OCI-LY7 (cell line): Measurements from ENCODE around the gene COL28A1. TPM values are rescaled to one million over a fixed set of nuclear protein-coding genes. Genes with fewer than 3 reads are reported as not detected.

Experiments
- BruUV-seq: library from RNA; stranded (reverse); fragments of 400-500 nt; replicated peaks from 2 replicates; lab custom pipeline; 2021; lab: Mats Ljungman, UMichigan
- CTCF ChIA-PET: fragments of 300-600 bp; sonication (Branson Sonifier 250); formaldehyde crosslinking; loops from one replicate; lab custom pipeline; 2022; ENCODE audit warnings: antibody characterized with exemption; ENCODE audit not compliant: unreplicated experiment; lab: Charles Lee
- POLR2A ChIA-PET: fragments of 300-600 bp; sonication (Branson Sonifier 250); formaldehyde crosslinking; loops from one replicate; lab custom pipeline; 2022; ENCODE audit warnings: antibody characterized with exemption; lab: Charles Lee
- DNase-seq: peaks from one replicate; pipeline ENCODE4 v3.0.0-alpha.2; 2015; ENCODE audit warnings: low spot score
- H2AFZ ChIP-seq: fragments of 200-600 bp; sonication (generic), shearing (Covaris generic); 2 replicates; pipeline ENCODE4 v1.6.1; 2014; ENCODE audit warnings: mild to moderate bottlenecking, antibody characterized with exemption, low read length, moderate library complexity
- H3K27ac ChIP-seq: fragments of 200-600 bp; sonication (generic); 2 replicates; pipeline ENCODE4 v1.5.1; 2014; ENCODE audit warnings: mixed run types, low read depth, mild to moderate bottlenecking, moderate library complexity, low read length, inconsistent platforms; ENCODE audit not compliant: poor library complexity, severe bottlenecking
- H3K36me3 ChIP-seq: fragments of 200-600 bp; sonication (generic); 2 replicates; pipeline ENCODE4 v1.6.1; 2014; ENCODE audit warnings: mild to moderate bottlenecking, antibody characterized with exemption, low read length, moderate library complexity, mixed read lengths; ENCODE audit not compliant: insufficient read depth
- H3K4me1 ChIP-seq: fragments of 200-600 bp; sonication (generic); 2 replicates; pipeline ENCODE4 v1.5.1; 2014; ENCODE audit warnings: mild to moderate bottlenecking, low read length; ENCODE audit not compliant: insufficient read depth, poor library complexity, severe bottlenecking
- H3K4me2 ChIP-seq: fragments of 200-600 bp; sonication (generic); 2 replicates; pipeline ENCODE4 v1.6.1; 2014; ENCODE audit warnings: mild to moderate bottlenecking, low read length
- H3K4me3 ChIP-seq: fragments of 200-600 bp; sonication (generic); 2 replicates; pipeline ENCODE4 v1.5.1; 2014; ENCODE audit warnings: mild to moderate bottlenecking, low read depth, low read length; ENCODE audit not compliant: poor library complexity, severe bottlenecking
- H3K79me2 ChIP-seq: fragments of 200-600 bp; sonication (generic); 2 replicates; pipeline ENCODE4 v1.6.1; 2016; ENCODE audit warnings: low read depth, mild to moderate bottlenecking, low read length, moderate library complexity, mixed read lengths; ENCODE audit not compliant: insufficient read depth
- H3K9me2 ChIP-seq: fragments of 200-600 bp; sonication (generic); 2 replicates; pipeline ENCODE4 v1.6.1; 2016; ENCODE audit warnings: mild to moderate bottlenecking, low read length, mixed read lengths; ENCODE audit not compliant: insufficient read depth
- H3K9me3 ChIP-seq: fragments of 200-600 bp; sonication (generic); 2 replicates; pipeline ENCODE4 v1.6.1; 2014; ENCODE audit warnings: mild to moderate bottlenecking, mixed run types, low read length, mixed read lengths
- H4K20me1 ChIP-seq: fragments of 200-600 bp; sonication (generic); 2 replicates; pipeline ENCODE4 v1.6.1; 2014; ENCODE audit warnings: mild to moderate bottlenecking, antibody characterized with exemption, low read length, moderate library complexity, mixed read lengths; ENCODE audit not compliant: insufficient read depth
- CTCF ChIP-seq: fragments of 200-600 bp; sonication (generic); conservative IDR thresholded peaks from 2 replicates; pipeline ENCODE4 v1.5.1; 2014; ENCODE audit warnings: mild to moderate bottlenecking, antibody characterized with exemption, low read length, moderate library complexity, mixed read lengths
- EZH2phosphoT487 ChIP-seq: fragments of 200-600 bp; sonication (generic); IDR thresholded peaks from 2 replicates; pipeline ENCODE4 v1.6.1; 2018; ENCODE audit warnings: low read depth, borderline replicate concordance, mild to moderate bottlenecking, mixed run types, antibody characterized with exemption, low read length, moderate library complexity, mixed read lengths
- intact Hi-C: fragments of 100-400 bp; cut with micrococcal nuclease; formaldehyde crosslinking; loops from one replicate; pipeline ENCODE4 v1.10.0; 2022; ENCODE audit not compliant: unreplicated experiment
- total RNA-seq, 2 experiments: library from RNA; depleted of rRNA in 1 of 2; stranded (reverse); fragments of >200 nt in 1 of 2; shearing (Covaris generic) in 1 of 2; gene quantifications; 2 replicates each; pipeline ENCODE4 v1.2.3, GENCODE V29; 2014 to 2022

Gene COL28A1
- total RNA-seq, 2 experiments from 2014 or later: not detected

- ChIA-PET POLR2A (interaction anchor here (1.9 kb wide), 1 partner anchor 53 kb away, joined by 3 read pairs; no protein-coding TSS in a partner anchor), CTCF (no interaction called here)
- no peak for DNase-seq
- Histone ChIP-seq H4K20me1 (no peaks in the 10 kb centered on the region), H3K4me1 (no peaks in the 10 kb centered on the region), H3K79me2 (no peaks in the 10 kb centered on the region), H2AFZ (no peak overlapping the region), H3K4me2 (no peak overlapping the region), H3K36me3 (no peaks in the 10 kb centered on the region), H3K9me3 (no peaks in the 10 kb centered on the region), H3K9me2 (no peaks in the 10 kb centered on the region), H3K4me3 (no peak overlapping the region), H3K27ac (no peak overlapping the region)
- TF ChIP-seq CTCF (no peak), EZH2phosphoT487 (no peak)
- intact Hi-C loops: no loop called here
- BruUV-seq: no TSS peak
Measured at GRCh38 chr7:7489546-7489945, 46.1 kb downstream of the COL28A1 start.

GRCh38 chr7:7486362-7486761, 49.3 kb downstream of the COL28A1 start:
- ChIA-PET POLR2A (interaction anchor here (0.5 to 0.6 kb wide), 2 partner anchors 13 to 1669 kb away, joined by 3 read pairs; no protein-coding TSS in a partner anchor), CTCF (no interaction called here)
- Histone ChIP-seq H3K36me3 (no peaks in the 10 kb centered on the region), H3K79me2 (no peaks in the 10 kb centered on the region), H3K4me2 (no peak overlapping the region), H4K20me1 (no peaks in the 10 kb centered on the region), H3K27ac (no peak overlapping the region), H3K9me2 (no peaks in the 10 kb centered on the region), H3K9me3 (no peaks in the 10 kb centered on the region), H2AFZ (no peak overlapping the region), H3K4me1 (no peaks in the 10 kb centered on the region), H3K4me3 (no peak overlapping the region)
- no peak for TF ChIP-seq EZH2phosphoT487
- TF ChIP-seq CTCF: no peak
- DNase-seq: no peak
- no TSS peak for BruUV-seq
- intact Hi-C loops: no loop called here

- Histone ChIP-seq H3K27ac (no peak overlapping the region), H3K4me3 (no peak overlapping the region), H3K4me1 (no peaks in the 10 kb centered on the region), H3K9me3 (no peaks in the 10 kb centered on the region), H3K9me2 (no peaks in the 10 kb centered on the region), H3K4me2 (no peak overlapping the region), H3K79me2 (no peaks in the 10 kb centered on the region), H2AFZ (no peak overlapping the region), H4K20me1 (no peaks in the 10 kb centered on the region), H3K36me3 (no peaks in the 10 kb centered on the region)
- no TSS peak for BruUV-seq
- TF ChIP-seq CTCF (no peak), EZH2phosphoT487 (no peak)
- ChIA-PET POLR2A (no interaction called here), CTCF (no interaction called here)
- DNase-seq: no peak
- intact Hi-C loops: no loop called here
Measured at GRCh38 chr7:7484072-7484471, 51.6 kb downstream of the COL28A1 start.
